CD4-positive, alpha-beta memory T cell (primary cell): ENCODE results near the gene XBP1. TPM values are rescaled to one million over a fixed set of nuclear protein-coding genes. Genes with fewer than 3 reads are reported as not detected.
"Not testable (repeated sequence)": the region's sequence is repeated elsewhere in the genome, so short reads cannot be mapped to it uniquely, and the experiment has no call there.

ENCODE experiments used
- CTCF ChIA-PET: fragments of 350-600 bp; sonication (Branson Sonifier 250); formaldehyde crosslinking; loops from one replicate; lab custom pipeline; 2021; ENCODE audit warnings: inconsistent platforms; ENCODE audit not compliant: partially characterized antibody; lab: Charles Lee
- POLR2A ChIA-PET: fragments of 350-600 bp; sonication (Branson Sonifier 250); formaldehyde crosslinking; loops from one replicate; lab custom pipeline; 2021; ENCODE audit not compliant: partially characterized antibody; lab: Charles Lee
- DNase-seq, 5 donors: peaks; one replicate each; pipeline versions ENCODE4 v3.0.0 to v3.0.0-alpha.2; 2020 to 2022; ENCODE audit warnings: mixed read lengths in 1 of 5
- H3K27ac ChIP-seq: one replicate; pipeline ENCODE4 v1.7.0; 2013; ENCODE audit warnings: low read depth, low read length
- H3K27me3 ChIP-seq: 2 replicates; pipeline ENCODE4 v1.7.0; 2013; ENCODE audit warnings: mild to moderate bottlenecking, low read length, moderate library complexity; ENCODE audit not compliant: insufficient read depth
- H3K36me3 ChIP-seq: 2 replicates; pipeline ENCODE4 v1.7.0; 2013; ENCODE audit warnings: mild to moderate bottlenecking, low read length, moderate library complexity; ENCODE audit not compliant: insufficient read depth
- H3K4me1 ChIP-seq: 2 replicates; pipeline ENCODE4 v1.7.0; 2013; ENCODE audit warnings: mild to moderate bottlenecking, low read length, moderate library complexity; ENCODE audit not compliant: insufficient read depth
- H3K4me3 ChIP-seq, 2 donors: one replicate each; pipeline ENCODE4 v1.7.0; 2013; ENCODE audit warnings: low read length in 2 of 2, mild to moderate bottlenecking in 1 of 2
- H3K9me3 ChIP-seq, 2 donors: one replicate each; pipeline ENCODE4 v1.7.0; 2013; ENCODE audit warnings: low read length in 2 of 2, control low read depth in 1 of 2; ENCODE audit not compliant: control insufficient read depth in 1 of 2
- H3K27ac Mint-ChIP-seq, 7 donors: one replicate each; pipeline ENCODE4 v1.8.0; 2020 to 2021; ENCODE audit warnings: mixed read lengths in 7 of 7, mild to moderate bottlenecking in 6 of 7, inconsistent platforms in 3 of 7, moderate library complexity in 3 of 7
- H3K27me3 Mint-ChIP-seq, 2 donors: one replicate each; pipeline ENCODE4 v1.8.0; 2020 to 2021; ENCODE audit warnings: mixed read lengths in 2 of 2
- H3K36me3 Mint-ChIP-seq, 2 donors: one replicate each; pipeline ENCODE4 v1.8.0; 2020 to 2021; ENCODE audit warnings: mixed read lengths in 2 of 2, inconsistent platforms in 1 of 2, mild to moderate bottlenecking in 1 of 2
- H3K4me1 Mint-ChIP-seq, 4 donors: one replicate each; pipeline ENCODE4 v1.8.0; 2020 to 2021; ENCODE audit warnings: mixed read lengths in 4 of 4, mild to moderate bottlenecking in 1 of 4
- H3K4me3 Mint-ChIP-seq, 8 donors: one replicate each; pipeline ENCODE4 v1.8.0; 2020 to 2021; ENCODE audit warnings: mixed read lengths in 8 of 8, mild to moderate bottlenecking in 7 of 8, moderate library complexity in 6 of 8, inconsistent platforms in 3 of 8
- H3K9me3 Mint-ChIP-seq, 8 donors: one replicate each; pipeline ENCODE4 v1.8.0; 2020 to 2021; ENCODE audit warnings: mixed read lengths in 8 of 8, mild to moderate bottlenecking in 5 of 8, inconsistent platforms in 3 of 8, moderate library complexity in 1 of 8
- intact Hi-C: fragments of 100-400 bp; cut with micrococcal nuclease; formaldehyde crosslinking; loops from one replicate; pipeline ENCODE4 v1.15.1; 2023
- polyA plus RNA-seq, 2 donors: library from polyadenylated mRNA; unstranded; fragments of 300-500 nt; fragmentation: Illumina TruSeq; gene quantifications; one replicate each; pipeline ENCODE4 v1.2.3, GENCODE V29; 2021
- total RNA-seq, 2 experiments: library from RNA; stranded (reverse); gene quantifications; one replicate each; pipeline ENCODE4 v1.2.3, GENCODE V29; 2021

Gene XBP1
- total RNA-seq (100 to 1,000 TPM; 154 to 164 TPM), polyA plus RNA-seq (100 to 1,000 TPM; 315 to 533 TPM)

GRCh38 chr22:28800308-28801041, at the start of gene XBP1:
XBP1 (minus strand) TSS chr22:28800569.
- H3K4me3 Mint-ChIP-seq, result peak within 1 kb of the TSS; percentile 89 to 99 (median 96)
- intact Hi-C loops, result loop anchor here (1.0 kb wide), 4 partner anchors 8 to 83 kb away; partner anchors contain the start of genes CHEK2 and ZNRF3
- H3K36me3 Mint-ChIP-seq, result peaks cover 33 to 64% of the 10 kb centered on the region in 2 donors
- H3K4me1 Mint-ChIP-seq, result peaks cover 33 to 81% (median 49%) of the 10 kb centered on the region in 4 donors
- H3K27me3 Mint-ChIP-seq, result no peaks in the 10 kb centered on the region
- peak within 1 kb of the TSS; percentile 83 to 92 for H3K4me3 ChIP-seq
- H3K27me3 ChIP-seq, result no peaks in the 10 kb centered on the region
- peaks cover 18% of the 10 kb centered on the region for H3K36me3 ChIP-seq
- POLR2A ChIA-PET, result interaction anchor here (0.9 to 7.5 kb wide), 21 partner anchors 9 to 881 kb away, joined by 3 to 236 read pairs (median 6); partner anchors contain the start of genes CCDC117, CHEK2, HSCB and PITPNB
- H3K4me1 ChIP-seq, result peaks cover 53% of the 10 kb centered on the region
- peak within 1 kb of the TSS; percentile 89 to 100 (median 100) for H3K27ac Mint-ChIP-seq
- CTCF ChIA-PET, result interaction anchor here (1.2 to 7.4 kb wide), 7 partner anchors 11 to 200 kb away, joined by 3 to 73 read pairs (median 8); partner anchors contain the start of gene CCDC117
- DNase-seq, result peak; percentile 87 to 93 (median 91)
- H3K9me3 ChIP-seq, result no peaks in the 10 kb centered on the region
- no peaks in the 10 kb centered on the region for H3K9me3 Mint-ChIP-seq
- peak within 1 kb of the TSS; percentile 96 for H3K27ac ChIP-seq

GRCh38 chr22:28846994-28847393, 46.6 kb upstream of the XBP1 start:
- Histone ChIP-seq H3K4me3 (no peak overlapping the region), H3K27ac (no peak overlapping the region), H3K27me3 (no peaks in the 10 kb centered on the region), H3K36me3 (no peaks in the 10 kb centered on the region), H3K9me3 (no peaks in the 10 kb centered on the region), H3K4me1 (no peaks in the 10 kb centered on the region)
- H3K36me3 Mint-ChIP-seq, result peaks cover 4% of the 10 kb centered on the region in 2 donors
- H3K4me3 Mint-ChIP-seq, result no peak overlapping the region
- intact Hi-C loops, result no loop called here
- no peak for DNase-seq
- H3K27ac Mint-ChIP-seq, result no peak overlapping the region
- H3K27me3 Mint-ChIP-seq, result no peaks in the 10 kb centered on the region
- ChIA-PET POLR2A (interaction anchor here (0.6 kb wide), 1 partner anchor 62 kb away, joined by 3 read pairs; no protein-coding TSS in a partner anchor), CTCF (interaction anchor here (1.2 kb wide), 1 partner anchor 8 kb away, joined by 3 read pairs; no protein-coding TSS in a partner anchor)
- peaks cover 0 to 22% (median 13%) of the 10 kb centered on the region in 8 donors for H3K9me3 Mint-ChIP-seq
- no peaks in the 10 kb centered on the region for H3K4me1 Mint-ChIP-seq

- H3K36me3 ChIP-seq, DNase-seq, H3K27me3 ChIP-seq, H3K27ac ChIP-seq, H3K4me3 ChIP-seq, H3K9me3 ChIP-seq, H3K4me3 Mint-ChIP-seq, H3K4me1 Mint-ChIP-seq, intact Hi-C loops, POLR2A ChIA-PET, H3K4me1 ChIP-seq, H3K36me3 Mint-ChIP-seq, H3K27me3 Mint-ChIP-seq: not testable (repeated sequence)
- Mint-ChIP-seq H3K27ac (peak overlapping the region in 1 of 7 donors; percentile 70), H3K9me3 (peaks cover 0 to 17% (median 13%) of the 10 kb centered on the region in 8 donors)
- CTCF ChIA-PET, result interaction anchor here (0.9 to 2.4 kb wide), 2 partner anchors 12 to 196 kb away, joined by 4 to 8 read pairs; no protein-coding TSS in a partner anchor
Measured at GRCh38 chr22:28844277-28844676, 43.9 kb upstream of the XBP1 start.

GRCh38 chr22:28843633-28844032, 43.3 kb upstream of the XBP1 start:
- Mint-ChIP-seq H3K4me3 (no peak overlapping the region), H3K36me3 (peaks cover 0 to 4% of the 10 kb centered on the region in 2 donors)
- intact Hi-C loops, result no loop called here

GRCh38 chr22:28841111-28841510, 40.7 kb upstream of the XBP1 start:
- ChIA-PET POLR2A (no interaction called here), CTCF (no interaction called here)
- no peaks in the 10 kb centered on the region for H3K4me1 ChIP-seq
- intact Hi-C loops, result no loop called here
- no peak for DNase-seq
- Mint-ChIP-seq H3K9me3 (peaks cover 0 to 2% (median under 1%) of the 10 kb centered on the region in 8 donors), H3K27ac (peak overlapping the region in 1 of 7 donors; percentile 25), H3K4me1 (no peaks in the 10 kb centered on the region), H3K4me3 (no peak overlapping the region), H3K27me3 (no peaks in the 10 kb centered on the region), H3K36me3 (no peaks in the 10 kb centered on the region)
- H3K27ac ChIP-seq, result no peak overlapping the region
- no peaks in the 10 kb centered on the region for H3K9me3 ChIP-seq
- H3K36me3 ChIP-seq, result no peaks in the 10 kb centered on the region
- no peak overlapping the region for H3K4me3 ChIP-seq
- no peaks in the 10 kb centered on the region for H3K27me3 ChIP-seq

More at GRCh38 chr22:28843633-28844032, 43.3 kb upstream of the XBP1 start:
- no peak overlapping the region for H3K4me3 ChIP-seq
- H3K27me3 ChIP-seq, result no peaks in the 10 kb centered on the region
- H3K4me1 ChIP-seq, result no peaks in the 10 kb centered on the region
- no peak overlapping the region for H3K27ac ChIP-seq
- Mint-ChIP-seq H3K9me3 (peaks cover 0 to 17% (median 13%) of the 10 kb centered on the region in 8 donors), H3K4me1 (no peaks in the 10 kb centered on the region), H3K27ac (no peak overlapping the region), H3K27me3 (no peaks in the 10 kb centered on the region)
- DNase-seq, result no peak
- POLR2A ChIA-PET, result no interaction called here
- no peaks in the 10 kb centered on the region for H3K9me3 ChIP-seq
- CTCF ChIA-PET, result interaction anchor here (0.9 to 2.4 kb wide), 2 partner anchors 12 to 197 kb away, joined by 4 to 8 read pairs; no protein-coding TSS in a partner anchor
- no peaks in the 10 kb centered on the region for H3K36me3 ChIP-seq

GRCh38 chr22:28838971-28839370, 38.6 kb upstream of the XBP1 start:
- no peak for DNase-seq
- no peaks in the 10 kb centered on the region for H3K9me3 ChIP-seq
- intact Hi-C loops, result no loop called here
- H3K27ac ChIP-seq, result no peak overlapping the region
- H3K27me3 ChIP-seq, result no peaks in the 10 kb centered on the region
- no peaks in the 10 kb centered on the region for H3K36me3 ChIP-seq
- ChIA-PET POLR2A (interaction anchor here (0.7 kb wide), 1 partner anchor 16 kb away, joined by 5 read pairs; no protein-coding TSS in a partner anchor), CTCF (interaction anchor here (1.2 kb wide), 1 partner anchor 10 kb away, joined by 5 read pairs; no protein-coding TSS in a partner anchor)
- H3K27ac Mint-ChIP-seq, result no peak overlapping the region
- no peaks in the 10 kb centered on the region for H3K4me1 ChIP-seq
- H3K36me3 Mint-ChIP-seq, result peaks cover under 1 to 4% of the 10 kb centered on the region in 2 donors
- H3K4me3 ChIP-seq, result no peak overlapping the region
- peaks cover 0 to 3% (median 0%) of the 10 kb centered on the region in 4 donors for H3K4me1 Mint-ChIP-seq
- no peaks in the 10 kb centered on the region for H3K27me3 Mint-ChIP-seq
- no peak overlapping the region for H3K4me3 Mint-ChIP-seq
- no peaks in the 10 kb centered on the region for H3K9me3 Mint-ChIP-seq

GRCh38 chr22:28837640-28838039, 37.3 kb upstream of the XBP1 start:
- no peak for DNase-seq
- Histone ChIP-seq H3K27ac (no peak overlapping the region), H3K36me3 (no peaks in the 10 kb centered on the region), H3K9me3 (no peaks in the 10 kb centered on the region), H3K27me3 (no peaks in the 10 kb centered on the region), H3K4me3 (no peak overlapping the region), H3K4me1 (no peaks in the 10 kb centered on the region)
- peaks cover 0 to 5% (median 2%) of the 10 kb centered on the region in 4 donors for H3K4me1 Mint-ChIP-seq
- intact Hi-C loops, result no loop called here
- H3K27ac Mint-ChIP-seq, result no peak overlapping the region
- peaks cover 6 to 11% of the 10 kb centered on the region in 2 donors for H3K36me3 Mint-ChIP-seq
- no peak overlapping the region for H3K4me3 Mint-ChIP-seq
- H3K9me3 Mint-ChIP-seq, result no peaks in the 10 kb centered on the region
- ChIA-PET CTCF (interaction anchor here (1.0 to 1.3 kb wide), 3 partner anchors 9 to 826 kb away, joined by 3 to 4 read pairs (median 3); no protein-coding TSS in a partner anchor), POLR2A (no interaction called here)
- H3K27me3 Mint-ChIP-seq, result no peaks in the 10 kb centered on the region
